B cell (primary cell): Measurements from ENCODE around the gene TRNP1. TPM values are rescaled to one million over a fixed set of nuclear protein-coding genes. Genes with fewer than 3 reads are reported as not detected.

Source experiments
- ATAC-seq: fragments of 200-7000 bp; cut with Tn5 transposase; one replicate; pipeline ENCODE4 v1.10.0; 2021; ENCODE audit warnings: low read depth, mild to moderate bottlenecking, moderate number of reproducible peaks, moderate library complexity
- CTCF ChIA-PET: fragments of 350-600 bp; sonication (Branson Sonifier 250); formaldehyde crosslinking; loops from one replicate; lab custom pipeline; 2021; ENCODE audit warnings: antibody characterized with exemption, inconsistent platforms; lab: Charles Lee
- POLR2A ChIA-PET: fragments of 350-600 bp; sonication (Branson Sonifier 250); formaldehyde crosslinking; loops from one replicate; lab custom pipeline; 2021; ENCODE audit warnings: antibody characterized with exemption; lab: Charles Lee
- DNase-seq: peaks from one replicate; pipeline ENCODE4 v3.0.0; 2013
- H2AFZ ChIP-seq: 2 replicates; pipeline ENCODE4 v1.6.1; 2012; ENCODE audit warnings: mild to moderate bottlenecking, low read depth, low read length; ENCODE audit not compliant: insufficient read depth, poor library complexity, severe bottlenecking
- H3K27ac ChIP-seq, 2 donors: 1 replicate in 1 of 2; 2 replicates in 1 of 2; pipeline ENCODE4 v1.5.1; 2012 to 2013; ENCODE audit warnings: low read length in 2 of 2, mild to moderate bottlenecking in 2 of 2, moderate library complexity in 1 of 2
- H3K27me3 ChIP-seq, 4 experiments: fragments of 200-600 bp in 1 of 4; sonication (generic) in 1 of 4; replicated peaks in 1 of 4; 1 replicate in 2 of 4; 2 replicates in 2 of 4; pipeline versions ENCODE4 v1.6.1 to v1.7.0; 2013 to 2016; ENCODE audit warnings: low read length in 3 of 4, mild to moderate bottlenecking in 2 of 4, mixed read lengths in 1 of 4, moderate library complexity in 1 of 4; ENCODE audit not compliant: insufficient read depth in 4 of 4, control insufficient read depth in 3 of 4; ENCODE audit errors: control extremely low read depth in 1 of 4
- H3K36me3 ChIP-seq, 2 experiments: replicated peaks in 1 of 2; 1 replicate in 1 of 2; 2 replicates in 1 of 2; pipeline versions ENCODE4 v1.6.1 to v1.7.1; 2013; ENCODE audit warnings: low read length in 1 of 2; ENCODE audit not compliant: insufficient read depth in 2 of 2, control insufficient read depth in 1 of 2; ENCODE audit errors: control extremely low read depth in 1 of 2, extremely low read depth in 1 of 2
- H3K4me1 ChIP-seq, 2 donors: fragments of 200-600 bp in 1 of 2; sonication (generic) in 1 of 2; 1 replicate in 1 of 2; 2 replicates in 1 of 2; pipeline versions ENCODE4 v1.5.1 to v1.6.1; 2013 to 2017; ENCODE audit warnings: low read length in 2 of 2; ENCODE audit not compliant: control insufficient read depth in 2 of 2, insufficient read depth in 2 of 2
- H3K4me2 ChIP-seq: replicated peaks from 2 replicates; pipeline ENCODE3; 2012; ENCODE audit warnings: mild to moderate bottlenecking, low read depth, low read length; ENCODE audit not compliant: poor library complexity, severe bottlenecking
- H3K4me3 ChIP-seq, 5 experiments: fragments of 200-600 bp in 1 of 5; sonication (generic) in 1 of 5; 1 replicate in 3 of 5; 2 replicates in 2 of 5; pipeline versions ENCODE4 v1.5.1 to v1.7.0; 2011 to 2016; ENCODE audit warnings: low read length in 4 of 5, mild to moderate bottlenecking in 4 of 5, low read depth in 2 of 5, control low read depth in 1 of 5, moderate library complexity in 1 of 5; ENCODE audit not compliant: insufficient read depth in 1 of 5; ENCODE audit errors: control extremely low read depth in 1 of 5, extremely low read depth in 1 of 5
- H3K79me2 ChIP-seq: fragments of 200-600 bp; sonication (generic); one replicate; pipeline ENCODE4 v1.6.0; 2016; ENCODE audit warnings: low read length; ENCODE audit not compliant: control insufficient read depth, insufficient read depth
- H3K9ac ChIP-seq: fragments of 200-600 bp; sonication (generic); 2 replicates; pipeline ENCODE4 v1.6.1; 2017; ENCODE audit warnings: mild to moderate bottlenecking, low read length, moderate library complexity
- H3K9me3 ChIP-seq, 3 donors: one replicate each; pipeline versions ENCODE4 v1.6.1 to v1.7.1; 2013; ENCODE audit warnings: low read length in 2 of 3; ENCODE audit not compliant: control insufficient read depth in 2 of 3, insufficient read depth in 1 of 3; ENCODE audit errors: control extremely low read depth in 1 of 3
- H4K20me1 ChIP-seq: 2 replicates; pipeline ENCODE4 v1.6.0; 2012; ENCODE audit warnings: mild to moderate bottlenecking, low read length; ENCODE audit not compliant: insufficient read depth, control insufficient read depth, poor library complexity, severe bottlenecking
- H3K27ac Mint-ChIP-seq: one replicate; pipeline ENCODE4 v1.8.0; 2021; ENCODE audit warnings: mixed read lengths
- H3K27me3 Mint-ChIP-seq: one replicate; pipeline ENCODE4 v1.8.0; 2021; ENCODE audit warnings: mixed read lengths
- H3K4me1 Mint-ChIP-seq: one replicate; pipeline ENCODE4 v1.8.0; 2021; ENCODE audit warnings: mixed read lengths
- H3K4me3 Mint-ChIP-seq: one replicate; pipeline ENCODE4 v1.8.0; 2021; ENCODE audit warnings: mixed read lengths
- H3K9me3 Mint-ChIP-seq: one replicate; pipeline ENCODE4 v1.8.0; 2022; ENCODE audit warnings: mixed read lengths; ENCODE audit not compliant: insufficient read depth
- CTCF ChIP-seq: fragments of 200-600 bp; IDR thresholded peaks from one replicate; pipeline ENCODE4 v1.8.0; 2022; ENCODE audit warnings: antibody characterized with exemption, mild to moderate bottlenecking
- EZH2 ChIP-seq: IDR thresholded peaks from 2 replicates; pipeline ENCODE4 v1.6.1; 2012; ENCODE audit warnings: borderline replicate concordance, low read depth, mild to moderate bottlenecking, moderate library complexity, low read length; ENCODE audit not compliant: insufficient read depth, poor library complexity, severe bottlenecking
- WGBS: methylation state at CpG from one replicate; pipeline ENCODE4 v1.1.5; 2013; ENCODE audit warnings: missing lambda C conversion rate; ENCODE audit not compliant: insufficient coverage; 5-methylcytosine and 5-hydroxymethylcytosine counted together
- intact Hi-C: fragments of 100-400 bp; cut with micrococcal nuclease; formaldehyde crosslinking; loops from one replicate; pipeline ENCODE4 v1.10.0; 2022
- polyA plus RNA-seq: library from polyadenylated mRNA; depleted of rRNA; stranded (reverse); fragments of >200 nt; gene quantifications from 2 replicates; pipeline ENCODE4 v1.2.3, GENCODE V29; 2012
- total RNA-seq, 2 donors: library from RNA; stranded (reverse); fragments of 120-200 nt in 1 of 2; gene quantifications; 1 replicate in 1 of 2; 2 replicates in 1 of 2; pipeline versions ENCODE4 v1.2.3 to v1.2.4, GENCODE V29; 2013 to 2022

The TRNP1 gene
- total and polyA plus RNA-seq, 2 donors (not counting 1 experiment from before 2014, with no cell fraction given), result 0.54 to 2.3 TPM

DNA sequence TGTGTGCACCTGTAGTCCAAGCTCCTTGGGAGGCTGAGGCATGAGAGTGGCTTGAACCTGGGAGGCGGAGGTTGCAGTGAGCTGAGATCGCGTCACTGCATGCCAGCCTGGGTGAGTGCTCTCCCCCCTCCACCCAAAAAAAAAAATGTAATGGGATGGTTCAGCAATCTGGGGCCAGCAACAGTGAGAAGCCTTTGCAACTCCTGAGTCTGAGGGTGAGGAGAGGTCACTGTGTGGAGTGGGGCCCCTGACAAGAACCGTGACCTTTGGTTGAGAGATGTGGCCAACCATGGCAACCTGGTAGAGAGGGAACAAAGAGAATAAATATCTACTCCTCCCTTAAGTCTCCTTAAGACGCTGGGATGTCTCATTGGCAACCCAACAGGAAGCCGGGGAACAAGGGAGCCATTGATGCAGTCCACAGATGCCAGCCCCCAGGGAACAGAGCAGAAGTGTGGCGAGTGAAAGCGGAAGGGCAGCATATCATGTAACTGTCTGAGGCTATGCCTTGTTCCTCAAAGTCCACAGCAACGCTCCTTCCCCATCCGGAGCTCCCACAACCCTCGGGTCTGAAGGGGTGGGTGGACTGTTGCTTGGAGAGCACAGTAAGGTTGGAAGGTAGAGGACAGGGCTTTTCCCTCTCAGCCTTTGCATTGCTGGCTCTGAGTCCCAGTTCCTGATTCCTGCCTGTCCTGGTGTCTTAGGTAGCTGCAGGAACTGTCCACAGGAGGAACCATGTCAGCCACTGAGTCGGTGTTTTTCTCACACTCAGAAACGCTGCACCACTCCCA lies 8.3 kb downstream of the TRNP1 start:
- Mint-ChIP-seq H3K4me3 (peak overlapping the region; percentile 79), H3K27me3 (peaks cover 5% of the 10 kb centered on the region), H3K4me1 (peaks cover 26% of the 10 kb centered on the region), H3K27ac (peak overlapping the region; percentile 80), H3K9me3 (no peaks in the 10 kb centered on the region)
- Histone ChIP-seq H3K79me2 (no peaks in the 10 kb centered on the region), H3K4me3 (peak overlapping the region in 3 of 5 experiments; percentile 15 to 46 (median 37)), H3K27ac (peak overlapping the region; percentile 35 to 49), H2AFZ (no peak overlapping the region), H3K4me2 (peak overlapping the region; percentile 64), H3K27me3 (peaks cover 0 to 6% (median 1%) of the 10 kb centered on the region in 4 experiments), H3K36me3 (no peaks in the 10 kb centered on the region), H3K4me1 (peaks cover 21 to 34% of the 10 kb centered on the region in 2 donors), H4K20me1 (no peaks in the 10 kb centered on the region), H3K9ac (peak overlapping the region; percentile 26), H3K9me3 (no peaks in the 10 kb centered on the region)
- CTCF ChIA-PET, result interaction anchor here (1.0 to 2.1 kb wide), 5 partner anchors 8 to 109 kb away, joined by 3 to 7 read pairs (median 4); partner anchors contain the start of gene TRNP1
- intact Hi-C loops, result no loop called here
- POLR2A ChIA-PET, result interaction anchor here (0.6 kb wide), 1 partner anchor 279 kb away, joined by 3 read pairs; no protein-coding TSS in a partner anchor
- TF ChIP-seq CTCF, result no peak
- TF ChIP-seq EZH2, result no peak
- 4% methylated on average over 2 of the region's 13 CpGs for WGBS
- DNase-seq (peak; percentile 86), ATAC-seq (peak; percentile 83)
